Skeletal muscle tissue (tissue), 4 donors: ENCODE measurements around the gene UBC. TPM values are rescaled to one million over a fixed set of nuclear protein-coding genes. Genes with fewer than 3 reads are reported as not detected.
"Not testable (repeated sequence)": the region's sequence is repeated elsewhere in the genome, so short reads cannot be mapped to it uniquely, and the experiment has no call there.

Experiments used
- H3K27ac ChIP-seq: one replicate; pipeline ENCODE4 v1.7.0; 2013; ENCODE audit warnings: mild to moderate bottlenecking, low read depth, low read length, inconsistent platforms
- H3K27me3 ChIP-seq, 3 donors: one replicate each; pipeline ENCODE4 v1.7.0; 2013; ENCODE audit warnings: low read length in 3 of 3; ENCODE audit not compliant: control insufficient read depth in 3 of 3, insufficient read depth in 3 of 3
- H3K36me3 ChIP-seq, 3 donors: one replicate each; pipeline ENCODE4 v1.7.0; 2013; ENCODE audit warnings: low read length in 3 of 3; ENCODE audit not compliant: control insufficient read depth in 3 of 3, insufficient read depth in 3 of 3
- H3K4me1 ChIP-seq, 3 donors: one replicate each; pipeline ENCODE4 v1.7.0; 2013; ENCODE audit warnings: low read length in 3 of 3, mild to moderate bottlenecking in 3 of 3; ENCODE audit not compliant: control insufficient read depth in 3 of 3, insufficient read depth in 3 of 3
- H3K4me3 ChIP-seq, 3 donors: one replicate each; pipeline ENCODE4 v1.7.0; 2013; ENCODE audit warnings: low read length in 3 of 3
- H3K9ac ChIP-seq, 3 donors: one replicate each; pipeline ENCODE4 v1.7.0; 2013; ENCODE audit warnings: low read length in 3 of 3, mild to moderate bottlenecking in 3 of 3, moderate library complexity in 2 of 3, low read depth in 1 of 3
- H3K9me3 ChIP-seq, 3 donors: one replicate each; pipeline ENCODE4 v1.7.0; 2013; ENCODE audit warnings: low read length in 3 of 3; ENCODE audit not compliant: control insufficient read depth in 3 of 3
- total RNA-seq: library from RNA; depleted of rRNA; stranded (reverse); fragments of >200 nt; gene quantifications from one replicate; pipeline ENCODE4 v1.2.3, GENCODE V29; 2014
- donor health status: Osteomylitis.

Gene UBC
- total RNA-seq, 1 donor from 2014 or later = 1,198 TPM

GRCh38 chr12:124925117-124925516, 10.7 kb upstream of the UBC start:
- no peaks in the 10 kb centered on the region for H3K9me3 ChIP-seq

GRCh38 chr12:124923905-124924734, 9.7 kb upstream of the UBC start:
- Histone ChIP-seq H3K9me3 (no peaks in the 10 kb centered on the region), H3K27me3 (no peaks in the 10 kb centered on the region), H3K9ac (no peak overlapping the region), H3K4me3 (no peak overlapping the region), H3K27ac (no peak overlapping the region), H3K36me3 (no peaks in the 10 kb centered on the region), H3K4me1 (peaks cover 28 to 32% (median 30%) of the 10 kb centered on the region in 3 donors)

More at GRCh38 chr12:124925117-124925516, 10.7 kb upstream of the UBC start:
- no peak overlapping the region for H3K9ac ChIP-seq
- no peak overlapping the region for H3K27ac ChIP-seq
- H3K36me3 ChIP-seq = no peaks in the 10 kb centered on the region
- no peak overlapping the region for H3K4me3 ChIP-seq
- peaks cover 23 to 25% (median 23%) of the 10 kb centered on the region in 3 donors for H3K4me1 ChIP-seq
- H3K27me3 ChIP-seq = no peaks in the 10 kb centered on the region

GRCh38 chr12:124921200-124922031, 7.0 kb upstream of the UBC start:
- H3K9ac ChIP-seq = peak overlapping the region in 2 of 3 donors; percentile 11 to 17
- H3K4me3 ChIP-seq = peak overlapping the region; percentile 6 to 48 (median 24)
- no peaks in the 10 kb centered on the region for H3K36me3 ChIP-seq
- H3K9me3 ChIP-seq = no peaks in the 10 kb centered on the region
- peak overlapping the region; percentile 100 for H3K27ac ChIP-seq
- H3K4me1 ChIP-seq = peaks cover 37 to 46% (median 42%) of the 10 kb centered on the region in 3 donors
- H3K27me3 ChIP-seq = no peaks in the 10 kb centered on the region

- Histone ChIP-seq H3K9ac (peak overlapping the region in 1 of 3 donors; percentile 11), H3K9me3 (no peaks in the 10 kb centered on the region), H3K27ac (peak overlapping the region; percentile 100), H3K4me3 (no peak overlapping the region), H3K36me3 (no peaks in the 10 kb centered on the region), H3K27me3 (no peaks in the 10 kb centered on the region), H3K4me1 (peaks cover 42 to 50% (median 47%) of the 10 kb centered on the region in 3 donors)
Measured at GRCh38 chr12:124920353-124920935, 6.0 kb upstream of the UBC start.

- H3K9me3 ChIP-seq = no peaks in the 10 kb centered on the region
- peaks cover 42 to 52% (median 47%) of the 10 kb centered on the region in 3 donors for H3K4me1 ChIP-seq
- no peaks in the 10 kb centered on the region for H3K27me3 ChIP-seq
- H3K27ac ChIP-seq = peak overlapping the region; percentile 100
- peak overlapping the region in 2 of 3 donors; percentile 5 to 55 for H3K9ac ChIP-seq
- no peaks in the 10 kb centered on the region for H3K36me3 ChIP-seq
- peak overlapping the region in 1 of 3 donors; percentile 9 for H3K4me3 ChIP-seq
Measured at GRCh38 chr12:124919521-124920352, 5.3 kb upstream of the UBC start.

- Histone ChIP-seq H3K9ac (peak overlapping the region; percentile 76 to 100 (median 92)), H3K4me3 (peak overlapping the region; percentile 25 to 75 (median 55)), H3K27ac (peak overlapping the region; percentile 100), H3K4me1 (peaks cover 42 to 54% (median 48%) of the 10 kb centered on the region in 3 donors)
- not testable (repeated sequence) for H3K36me3 ChIP-seq, H3K27me3 ChIP-seq, H3K9me3 ChIP-seq
Measured at GRCh38 chr12:124918622-124918988, 4.2 kb upstream of the UBC start.

GRCh38 chr12:124917841-124918621, 3.6 kb upstream of the UBC start:
- H3K27ac ChIP-seq = peak overlapping the region; percentile 100
- peak overlapping the region; percentile 76 to 100 (median 92) for H3K9ac ChIP-seq
- H3K4me3 ChIP-seq = peak overlapping the region; percentile 55 to 75 (median 62)
- H3K9me3 ChIP-seq = no peaks in the 10 kb centered on the region
- H3K36me3 ChIP-seq = peaks cover 10 to 11% (median 10%) of the 10 kb centered on the region in 3 donors
- peaks cover 42 to 59% (median 51%) of the 10 kb centered on the region in 3 donors for H3K4me1 ChIP-seq
- H3K27me3 ChIP-seq = no peaks in the 10 kb centered on the region

- peak overlapping the region; percentile 100 for H3K27ac ChIP-seq
- H3K4me3 ChIP-seq = peak overlapping the region; percentile 62 to 93 (median 89)
- no peaks in the 10 kb centered on the region for H3K9me3 ChIP-seq
- H3K36me3 ChIP-seq = peaks cover 10 to 15% (median 15%) of the 10 kb centered on the region in 3 donors
- H3K4me1 ChIP-seq = peaks cover 44 to 63% (median 51%) of the 10 kb centered on the region in 3 donors
- no peaks in the 10 kb centered on the region for H3K27me3 ChIP-seq
- H3K9ac ChIP-seq = peak overlapping the region; percentile 98 to 100 (median 99)
Measured at GRCh38 chr12:124917135-124917840, 2.8 kb upstream of the UBC start.
